ENCODE measurements around the gene MYO1B.

DNA sequence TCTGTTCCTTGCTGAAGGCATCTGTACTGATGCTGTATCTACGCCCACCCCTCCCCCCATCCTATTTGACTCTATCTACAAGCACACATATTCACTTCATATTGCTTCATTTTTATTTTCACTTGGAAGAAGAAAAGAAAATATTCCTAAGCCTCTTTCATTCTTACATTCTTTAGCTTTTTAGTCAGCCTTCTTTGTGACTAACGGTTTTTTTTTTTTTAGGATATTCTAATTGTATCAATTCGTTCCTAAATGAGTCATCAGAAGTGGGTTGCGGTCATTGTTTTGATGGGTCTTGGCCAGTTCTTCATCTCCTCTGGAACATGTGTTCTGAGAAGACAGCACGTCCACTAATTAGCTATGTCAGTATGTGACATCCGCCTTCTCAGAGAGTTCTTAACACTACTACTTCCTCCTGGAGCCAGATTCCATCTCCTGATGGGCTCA is 88.7 kb downstream of the MYO1B start:
- TF ChIP-seq, protein P1, sequence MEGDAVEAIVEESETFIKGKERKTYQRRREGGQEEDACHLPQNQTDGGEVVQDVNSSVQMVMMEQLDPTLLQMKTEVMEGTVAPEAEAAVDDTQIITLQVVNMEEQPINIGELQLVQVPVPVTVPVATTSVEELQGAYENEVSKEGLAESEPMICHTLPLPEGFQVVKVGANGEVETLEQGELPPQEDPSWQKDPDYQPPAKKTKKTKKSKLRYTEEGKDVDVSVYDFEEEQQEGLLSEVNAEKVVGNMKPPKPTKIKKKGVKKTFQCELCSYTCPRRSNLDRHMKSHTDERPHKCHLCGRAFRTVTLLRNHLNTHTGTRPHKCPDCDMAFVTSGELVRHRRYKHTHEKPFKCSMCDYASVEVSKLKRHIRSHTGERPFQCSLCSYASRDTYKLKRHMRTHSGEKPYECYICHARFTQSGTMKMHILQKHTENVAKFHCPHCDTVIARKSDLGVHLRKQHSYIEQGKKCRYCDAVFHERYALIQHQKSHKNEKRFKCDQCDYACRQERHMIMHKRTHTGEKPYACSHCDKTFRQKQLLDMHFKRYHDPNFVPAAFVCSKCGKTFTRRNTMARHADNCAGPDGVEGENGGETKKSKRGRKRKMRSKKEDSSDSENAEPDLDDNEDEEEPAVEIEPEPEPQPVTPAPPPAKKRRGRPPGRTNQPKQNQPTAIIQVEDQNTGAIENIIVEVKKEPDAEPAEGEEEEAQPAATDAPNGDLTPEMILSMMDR (conservative IDR thresholded peaks at IDR 0.05; ENCODE audit: low read depth, low read length): no peak
- TF ChIP-seq EZH2 (IDR thresholded peaks at IDR 0.05; ENCODE audit: low read length, unreplicated experiment): no peak

All from PC-3 (cell line).